ENCODE results near the gene ORMDL2.
"Not testable (repeated sequence)": the region's sequence is repeated elsewhere in the genome, so short reads cannot be mapped to it uniquely, and the experiment has no call there.

Gene ORMDL2

DNA sequence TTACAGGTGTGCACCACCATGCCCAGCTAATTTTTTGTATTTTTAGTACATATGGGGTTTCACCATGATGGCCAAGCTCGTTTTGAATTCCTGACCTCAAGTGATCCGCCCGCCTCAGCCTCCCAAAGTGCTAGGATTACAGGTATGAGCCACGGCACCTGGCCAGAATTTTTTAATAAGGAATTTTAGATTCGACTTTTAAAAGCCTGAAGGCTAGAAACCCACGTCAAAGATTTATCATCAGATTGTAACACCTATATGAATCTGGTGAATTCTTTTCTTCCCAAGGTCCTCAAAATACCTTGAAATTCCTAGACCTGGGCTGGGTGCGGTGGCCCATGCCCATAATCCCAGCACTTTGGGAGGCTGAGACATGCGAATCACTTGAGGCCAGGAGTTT lies 43.6 kb downstream of the ORMDL2 start:
- Mint-ChIP-seq H3K36me3 (ENCODE audit: low read depth) (no peaks in the 10 kb centered on the region), H3K9me3 (no peaks in the 10 kb centered on the region), H3K4me1 (ENCODE audit: low read depth) (no peaks in the 10 kb centered on the region), H3K4me3 (no peak overlapping the region), H3K27me3 (no peaks in the 10 kb centered on the region), H3K27ac (no peak overlapping the region)

DNA sequence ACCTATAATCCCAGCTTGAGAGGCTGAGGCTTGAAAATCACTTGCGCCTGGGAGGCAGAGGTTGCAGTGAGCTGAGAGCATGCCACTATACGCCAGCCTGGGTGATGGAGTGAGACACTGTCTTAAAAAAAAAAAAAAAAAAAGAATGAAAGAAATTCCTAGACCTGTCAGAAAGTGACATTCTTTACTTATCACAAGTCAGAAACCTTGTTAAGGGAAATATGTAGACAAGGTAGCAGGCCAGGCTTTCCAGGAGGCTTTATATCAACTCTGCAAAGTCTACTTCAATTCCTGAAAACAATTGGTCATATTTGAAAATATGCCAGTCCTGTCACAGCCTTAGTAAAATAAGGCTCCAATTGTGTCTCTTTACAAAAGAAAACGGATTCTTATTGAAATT lies 44.0 kb downstream of the ORMDL2 start:
- no peaks in the 10 kb centered on the region for H3K27me3 Mint-ChIP-seq
- H3K4me3 Mint-ChIP-seq: no peak overlapping the region
- H3K4me1 Mint-ChIP-seq (ENCODE audit: low read depth): no peaks in the 10 kb centered on the region
- H3K9me3 Mint-ChIP-seq: no peaks in the 10 kb centered on the region
- no peak overlapping the region for H3K27ac Mint-ChIP-seq
- no peaks in the 10 kb centered on the region for H3K36me3 Mint-ChIP-seq (ENCODE audit: low read depth)

- Mint-ChIP-seq H3K4me1 (ENCODE audit: low read depth) (no peaks in the 10 kb centered on the region), H3K27me3 (no peaks in the 10 kb centered on the region), H3K36me3 (ENCODE audit: low read depth) (no peaks in the 10 kb centered on the region), H3K4me3 (no peak overlapping the region), H3K9me3 (no peaks in the 10 kb centered on the region), H3K27ac (no peak overlapping the region)
Observed at GRCh38 chr12:55862286-55862685, 44.4 kb downstream of the ORMDL2 start.

GRCh38 chr12:55862931-55863330 lies 45.1 kb downstream of the ORMDL2 start:
- H3K9me3 Mint-ChIP-seq; H3K36me3 Mint-ChIP-seq (ENCODE audit: low read depth); H3K4me1 Mint-ChIP-seq (ENCODE audit: low read depth); H3K4me3 Mint-ChIP-seq; H3K27ac Mint-ChIP-seq; H3K27me3 Mint-ChIP-seq: not testable (repeated sequence)

DNA sequence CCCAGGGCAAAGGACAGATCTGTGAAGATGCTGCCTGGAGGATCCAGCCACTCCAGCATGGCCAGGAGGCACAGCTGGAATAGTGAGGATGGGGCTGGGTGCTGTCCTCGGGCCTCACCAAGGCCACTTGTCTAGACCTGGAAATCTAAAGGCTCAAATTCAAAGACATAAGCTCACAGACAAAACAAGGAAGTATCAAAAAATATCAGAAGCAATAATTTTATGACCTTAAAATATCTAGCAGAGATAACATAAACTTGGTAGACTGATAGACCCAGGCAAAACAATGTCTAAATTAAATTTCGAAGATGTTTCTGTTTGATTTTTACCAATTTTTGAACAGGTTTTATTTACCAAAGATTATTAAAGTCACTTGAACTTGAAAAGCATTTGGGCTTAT lies 47.5 kb downstream of the ORMDL2 start:
- no peaks in the 10 kb centered on the region for H3K27me3 Mint-ChIP-seq
- no peaks in the 10 kb centered on the region for H3K9me3 Mint-ChIP-seq
- no peaks in the 10 kb centered on the region for H3K4me1 Mint-ChIP-seq (ENCODE audit: low read depth)
- H3K27ac Mint-ChIP-seq: no peak overlapping the region
- no peaks in the 10 kb centered on the region for H3K36me3 Mint-ChIP-seq (ENCODE audit: low read depth)
- no peak overlapping the region for H3K4me3 Mint-ChIP-seq

GRCh38 chr12:55866454-55867004 lies 48.7 kb downstream of the ORMDL2 start:
- H3K27ac Mint-ChIP-seq; H3K27me3 Mint-ChIP-seq; H3K36me3 Mint-ChIP-seq (ENCODE audit: low read depth); H3K4me3 Mint-ChIP-seq; H3K9me3 Mint-ChIP-seq; H3K4me1 Mint-ChIP-seq (ENCODE audit: low read depth): not testable (repeated sequence)
